PC-3 (cell line): ENCODE measurements around the gene ENOPH1.

Source experiments
- EZH2 ChIP-seq: fragments of 300-600 bp; sonication (generic); IDR thresholded peaks from one replicate; pipeline ENCODE4 v1.6.1; 2017; ENCODE audit warnings: antibody characterized with exemption, mild to moderate bottlenecking, low read length; ENCODE audit not compliant: unreplicated experiment
- EZH2phosphoT487 ChIP-seq: fragments of 300-600 bp; sonication (generic); IDR thresholded peaks from 2 replicates; pipeline ENCODE4 v1.6.1; 2018; ENCODE audit warnings: mild to moderate bottlenecking, antibody characterized with exemption, low read length, borderline replicate concordance
- TF ChIP-seq, protein P1 (sequence below): fragments of 300-600 bp; sonication (generic); conservative IDR thresholded peaks from 2 replicates; pipeline ENCODE4 v1.5.1; 2017; ENCODE audit warnings: antibody characterized with exemption, low read depth, mild to moderate bottlenecking, low read length

DNA sequence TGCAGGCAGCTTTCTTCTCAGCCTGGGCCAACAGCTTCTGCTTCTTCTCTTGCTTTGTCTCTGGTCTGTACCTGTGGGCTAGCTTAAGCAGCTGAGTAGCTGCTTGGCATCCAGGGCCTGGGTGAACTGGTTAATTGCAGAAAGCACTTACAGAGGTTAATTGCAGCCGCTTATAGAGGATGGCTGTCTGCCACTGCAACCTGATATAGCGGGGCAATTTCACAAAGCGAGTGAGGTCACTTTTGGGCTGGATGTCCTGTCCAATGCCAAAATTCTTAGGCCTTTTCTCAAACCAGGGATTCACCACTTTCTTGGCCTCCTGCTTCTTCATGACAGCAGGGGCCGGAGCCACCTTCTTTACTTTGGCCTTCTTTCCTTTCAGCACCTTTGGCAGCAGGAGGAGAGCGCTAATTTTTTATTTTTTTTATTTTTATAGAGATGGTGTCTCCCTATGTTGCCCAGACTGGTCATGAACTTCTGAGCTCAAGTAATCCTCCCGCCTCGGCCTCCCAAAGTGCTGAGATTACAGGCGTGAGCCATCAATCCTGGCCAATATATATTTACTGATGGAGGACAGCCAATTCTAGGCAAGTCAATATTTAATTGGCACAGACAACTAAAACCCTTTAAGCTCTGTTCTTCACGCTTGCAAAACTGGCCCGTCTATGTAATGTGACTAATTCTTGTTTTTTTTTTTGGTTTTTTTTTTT, 61.0 kb downstream of the ENOPH1 start:
- TF ChIP-seq, protein P1, sequence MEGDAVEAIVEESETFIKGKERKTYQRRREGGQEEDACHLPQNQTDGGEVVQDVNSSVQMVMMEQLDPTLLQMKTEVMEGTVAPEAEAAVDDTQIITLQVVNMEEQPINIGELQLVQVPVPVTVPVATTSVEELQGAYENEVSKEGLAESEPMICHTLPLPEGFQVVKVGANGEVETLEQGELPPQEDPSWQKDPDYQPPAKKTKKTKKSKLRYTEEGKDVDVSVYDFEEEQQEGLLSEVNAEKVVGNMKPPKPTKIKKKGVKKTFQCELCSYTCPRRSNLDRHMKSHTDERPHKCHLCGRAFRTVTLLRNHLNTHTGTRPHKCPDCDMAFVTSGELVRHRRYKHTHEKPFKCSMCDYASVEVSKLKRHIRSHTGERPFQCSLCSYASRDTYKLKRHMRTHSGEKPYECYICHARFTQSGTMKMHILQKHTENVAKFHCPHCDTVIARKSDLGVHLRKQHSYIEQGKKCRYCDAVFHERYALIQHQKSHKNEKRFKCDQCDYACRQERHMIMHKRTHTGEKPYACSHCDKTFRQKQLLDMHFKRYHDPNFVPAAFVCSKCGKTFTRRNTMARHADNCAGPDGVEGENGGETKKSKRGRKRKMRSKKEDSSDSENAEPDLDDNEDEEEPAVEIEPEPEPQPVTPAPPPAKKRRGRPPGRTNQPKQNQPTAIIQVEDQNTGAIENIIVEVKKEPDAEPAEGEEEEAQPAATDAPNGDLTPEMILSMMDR, result no peak
- TF ChIP-seq EZH2 (no peak), EZH2phosphoT487 (no peak)
